Ishikawa (cell line): ENCODE measurements around the gene PTPRO.

Experiments
- CEBPB ChIP-seq: IDR thresholded peaks from 2 replicates; pipeline ENCODE4 v1.6.1; 2012
- CREB1 ChIP-seq: IDR thresholded peaks from 2 replicates; pipeline ENCODE4 v1.6.1; 2012; ENCODE audit warnings: low read depth
- EGR1 ChIP-seq: IDR thresholded peaks from 2 replicates; pipeline ENCODE4 v1.6.1; 2012
- EP300 ChIP-seq: IDR thresholded peaks from 2 replicates; pipeline ENCODE4 v1.6.1; 2012; ENCODE audit warnings: borderline replicate concordance
- FOXM1 ChIP-seq: IDR thresholded peaks from 2 replicates; pipeline ENCODE4 v1.6.1; 2012; ENCODE audit warnings: low read depth, borderline replicate concordance
- NFIC ChIP-seq: IDR thresholded peaks from 2 replicates; pipeline ENCODE4 v1.6.1; 2012
- RAD21 ChIP-seq: IDR thresholded peaks from 2 replicates; pipeline ENCODE4 v1.6.1; 2012; ENCODE audit warnings: low read depth
- TAF1 ChIP-seq: IDR thresholded peaks from 2 replicates; pipeline ENCODE4 v1.6.1; 2012; ENCODE audit warnings: low read depth, mild to moderate bottlenecking
- TCF12 ChIP-seq: IDR thresholded peaks from 2 replicates; pipeline ENCODE4 v1.6.1; 2012; ENCODE audit warnings: low read depth
- TEAD4 ChIP-seq: IDR thresholded peaks from 2 replicates; pipeline ENCODE4 v1.6.1; 2012
- USF1 ChIP-seq: IDR thresholded peaks from 2 replicates; pipeline ENCODE4 v1.6.1; 2012
- YY1 ChIP-seq: IDR thresholded peaks from 2 replicates; pipeline ENCODE4 v1.6.1; 2012; ENCODE audit warnings: low read depth
- ZBTB7A ChIP-seq: IDR thresholded peaks from 2 replicates; pipeline ENCODE4 v1.6.1; 2012; ENCODE audit warnings: low read depth
- TF ChIP-seq, protein P1 (sequence below): IDR thresholded peaks from 2 replicates; pipeline ENCODE4 v1.6.1; 2012
- TF ChIP-seq, protein P2 (sequence below): IDR thresholded peaks from 2 replicates; pipeline ENCODE4 v1.6.1; 2012; ENCODE audit warnings: low read depth, mild to moderate bottlenecking

Gene PTPRO

GRCh38 chr12:15505616-15506015 is 183.3 kb downstream of the PTPRO start:
- TF ChIP-seq ZBTB7A, result no peak
- no peak for TF ChIP-seq TCF12
- TF ChIP-seq NFIC, result no peak
- TF ChIP-seq, protein P1, sequence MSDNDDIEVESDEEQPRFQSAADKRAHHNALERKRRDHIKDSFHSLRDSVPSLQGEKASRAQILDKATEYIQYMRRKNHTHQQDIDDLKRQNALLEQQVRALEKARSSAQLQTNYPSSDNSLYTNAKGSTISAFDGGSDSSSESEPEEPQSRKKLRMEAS, result no peak
- no peak for TF ChIP-seq TEAD4
- TF ChIP-seq TAF1, result no peak
- TF ChIP-seq FOXM1, result no peak
- no peak for TF ChIP-seq RAD21

- TF ChIP-seq RAD21, result no peak
- TF ChIP-seq, protein P2, sequence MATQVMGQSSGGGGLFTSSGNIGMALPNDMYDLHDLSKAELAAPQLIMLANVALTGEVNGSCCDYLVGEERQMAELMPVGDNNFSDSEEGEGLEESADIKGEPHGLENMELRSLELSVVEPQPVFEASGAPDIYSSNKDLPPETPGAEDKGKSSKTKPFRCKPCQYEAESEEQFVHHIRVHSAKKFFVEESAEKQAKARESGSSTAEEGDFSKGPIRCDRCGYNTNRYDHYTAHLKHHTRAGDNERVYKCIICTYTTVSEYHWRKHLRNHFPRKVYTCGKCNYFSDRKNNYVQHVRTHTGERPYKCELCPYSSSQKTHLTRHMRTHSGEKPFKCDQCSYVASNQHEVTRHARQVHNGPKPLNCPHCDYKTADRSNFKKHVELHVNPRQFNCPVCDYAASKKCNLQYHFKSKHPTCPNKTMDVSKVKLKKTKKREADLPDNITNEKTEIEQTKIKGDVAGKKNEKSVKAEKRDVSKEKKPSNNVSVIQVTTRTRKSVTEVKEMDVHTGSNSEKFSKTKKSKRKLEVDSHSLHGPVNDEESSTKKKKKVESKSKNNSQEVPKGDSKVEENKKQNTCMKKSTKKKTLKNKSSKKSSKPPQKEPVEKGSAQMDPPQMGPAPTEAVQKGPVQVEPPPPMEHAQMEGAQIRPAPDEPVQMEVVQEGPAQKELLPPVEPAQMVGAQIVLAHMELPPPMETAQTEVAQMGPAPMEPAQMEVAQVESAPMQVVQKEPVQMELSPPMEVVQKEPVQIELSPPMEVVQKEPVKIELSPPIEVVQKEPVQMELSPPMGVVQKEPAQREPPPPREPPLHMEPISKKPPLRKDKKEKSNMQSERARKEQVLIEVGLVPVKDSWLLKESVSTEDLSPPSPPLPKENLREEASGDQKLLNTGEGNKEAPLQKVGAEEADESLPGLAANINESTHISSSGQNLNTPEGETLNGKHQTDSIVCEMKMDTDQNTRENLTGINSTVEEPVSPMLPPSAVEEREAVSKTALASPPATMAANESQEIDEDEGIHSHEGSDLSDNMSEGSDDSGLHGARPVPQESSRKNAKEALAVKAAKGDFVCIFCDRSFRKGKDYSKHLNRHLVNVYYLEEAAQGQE, result no peak
- TF ChIP-seq YY1, result no peak
- TF ChIP-seq ZBTB7A, result no peak
Measured at GRCh38 chr12:15515010-15515409, 192.7 kb downstream of the PTPRO start.

DNA sequence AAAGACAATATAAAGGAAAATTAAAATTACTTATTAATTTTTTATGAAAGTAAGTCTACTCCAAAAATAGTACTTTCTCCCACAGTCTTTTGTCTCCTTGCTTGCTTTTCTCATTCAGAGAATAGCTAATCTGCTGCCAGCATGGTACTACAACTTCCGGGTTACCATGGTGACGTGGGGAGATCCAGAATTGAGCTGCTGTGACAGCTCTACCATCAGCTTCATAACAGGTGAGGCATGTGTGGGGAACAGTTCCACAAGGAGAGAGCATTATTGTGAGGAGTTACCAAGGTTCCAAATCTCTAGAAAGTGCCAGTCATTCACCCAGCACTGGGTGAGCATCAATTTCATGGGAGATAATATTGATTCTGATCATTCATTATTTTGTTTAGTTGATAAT is 197.8 kb downstream of the PTPRO start:
- TF ChIP-seq, protein P1, result no peak
- TF ChIP-seq TAF1, result no peak
- no peak for TF ChIP-seq EGR1
- TF ChIP-seq TEAD4, result no peak
- TF ChIP-seq, protein P2, result no peak
- TF ChIP-seq NFIC, result no peak
- TF ChIP-seq USF1, result no peak
- TF ChIP-seq EP300, result no peak

DNA sequence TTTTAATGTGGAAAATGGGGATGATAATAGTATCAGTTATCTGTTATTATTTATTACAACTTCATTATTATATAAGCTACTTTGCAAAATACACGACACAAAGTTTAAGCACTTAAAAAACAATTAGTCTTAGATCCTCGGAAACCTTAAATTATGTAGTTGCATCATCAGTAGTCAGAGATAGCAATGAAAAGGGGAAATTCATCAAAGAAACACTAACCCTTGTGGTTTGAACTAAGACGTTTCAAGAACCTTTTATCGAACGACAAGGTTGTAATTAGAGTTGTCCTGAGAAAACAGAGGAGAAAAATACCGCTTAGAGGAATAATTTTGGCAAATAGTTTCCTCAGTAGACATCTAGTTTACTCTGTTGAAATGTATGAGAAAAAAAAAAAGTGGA is 198.5 kb downstream of the PTPRO start:
- no peak for TF ChIP-seq YY1
- TF ChIP-seq, protein P2, result no peak
- no peak for TF ChIP-seq EP300
- no peak for TF ChIP-seq TEAD4
- no peak for TF ChIP-seq EGR1
- TF ChIP-seq, protein P1, result no peak
- no peak for TF ChIP-seq TCF12
- TF ChIP-seq ZBTB7A, result no peak
- no peak for TF ChIP-seq NFIC
- TF ChIP-seq RAD21, result no peak
- no peak for TF ChIP-seq USF1
- TF ChIP-seq FOXM1, result no peak
- TF ChIP-seq CREB1, result no peak
- no peak for TF ChIP-seq TAF1
- TF ChIP-seq CEBPB, result no peak

- TF ChIP-seq, protein P1, result no peak
- TF ChIP-seq CEBPB (0 out of 2 replicates have a peak, but pooled peaks have one; percentile 26), YY1 (no peak), ZBTB7A (no peak), EGR1 (no peak), NFIC (no peak), TCF12 (no peak), TEAD4 (no peak), RAD21 (peak; percentile 82), TAF1 (no peak), USF1 (no peak), EP300 (no peak), CREB1 (no peak), FOXM1 (no peak)
- TF ChIP-seq, protein P2, result no peak
Measured at GRCh38 chr12:15522574-15523187, 200.4 kb downstream of the PTPRO start.
